ENCODE results near the gene MYO3B.
"Not testable (repeated sequence)": the region's sequence is repeated elsewhere in the genome, so short reads cannot be mapped to it uniquely, and the experiment has no call there.

MYO3B gene

DNA sequence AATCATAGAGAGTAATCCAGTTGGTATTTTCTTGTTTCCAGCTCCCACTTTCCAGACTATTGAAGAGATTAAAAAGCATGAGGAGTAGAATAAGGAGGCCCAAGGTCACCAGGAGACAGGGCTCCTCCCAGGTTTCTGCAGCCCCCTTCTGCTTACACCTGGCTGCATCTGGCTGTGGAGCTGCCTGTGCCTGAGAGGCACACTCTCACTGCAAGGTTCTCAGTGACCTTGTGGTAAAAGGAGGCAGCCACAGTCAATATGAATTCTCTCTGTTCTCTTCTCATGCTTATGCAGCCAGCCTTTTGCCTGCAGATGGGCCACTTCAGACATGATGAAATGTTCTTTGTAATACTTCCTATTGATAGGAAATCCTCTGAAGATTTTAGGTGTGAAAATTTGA lies 233.7 kb downstream of the MYO3B start:
- DNase-seq (ENCODE audit: low read depth in 2 of 2), result no peak
- TF ChIP-seq, protein P1, sequence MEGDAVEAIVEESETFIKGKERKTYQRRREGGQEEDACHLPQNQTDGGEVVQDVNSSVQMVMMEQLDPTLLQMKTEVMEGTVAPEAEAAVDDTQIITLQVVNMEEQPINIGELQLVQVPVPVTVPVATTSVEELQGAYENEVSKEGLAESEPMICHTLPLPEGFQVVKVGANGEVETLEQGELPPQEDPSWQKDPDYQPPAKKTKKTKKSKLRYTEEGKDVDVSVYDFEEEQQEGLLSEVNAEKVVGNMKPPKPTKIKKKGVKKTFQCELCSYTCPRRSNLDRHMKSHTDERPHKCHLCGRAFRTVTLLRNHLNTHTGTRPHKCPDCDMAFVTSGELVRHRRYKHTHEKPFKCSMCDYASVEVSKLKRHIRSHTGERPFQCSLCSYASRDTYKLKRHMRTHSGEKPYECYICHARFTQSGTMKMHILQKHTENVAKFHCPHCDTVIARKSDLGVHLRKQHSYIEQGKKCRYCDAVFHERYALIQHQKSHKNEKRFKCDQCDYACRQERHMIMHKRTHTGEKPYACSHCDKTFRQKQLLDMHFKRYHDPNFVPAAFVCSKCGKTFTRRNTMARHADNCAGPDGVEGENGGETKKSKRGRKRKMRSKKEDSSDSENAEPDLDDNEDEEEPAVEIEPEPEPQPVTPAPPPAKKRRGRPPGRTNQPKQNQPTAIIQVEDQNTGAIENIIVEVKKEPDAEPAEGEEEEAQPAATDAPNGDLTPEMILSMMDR (IDR thresholded peaks at IDR 0.05; ENCODE audit: low read depth, low read length), result no peak
- no peak overlapping the region for H3K4me3 ChIP-seq (replicated peaks in 1 of 2; ENCODE audit: low read depth in 2 of 2, low read length in 2 of 2)

DNA sequence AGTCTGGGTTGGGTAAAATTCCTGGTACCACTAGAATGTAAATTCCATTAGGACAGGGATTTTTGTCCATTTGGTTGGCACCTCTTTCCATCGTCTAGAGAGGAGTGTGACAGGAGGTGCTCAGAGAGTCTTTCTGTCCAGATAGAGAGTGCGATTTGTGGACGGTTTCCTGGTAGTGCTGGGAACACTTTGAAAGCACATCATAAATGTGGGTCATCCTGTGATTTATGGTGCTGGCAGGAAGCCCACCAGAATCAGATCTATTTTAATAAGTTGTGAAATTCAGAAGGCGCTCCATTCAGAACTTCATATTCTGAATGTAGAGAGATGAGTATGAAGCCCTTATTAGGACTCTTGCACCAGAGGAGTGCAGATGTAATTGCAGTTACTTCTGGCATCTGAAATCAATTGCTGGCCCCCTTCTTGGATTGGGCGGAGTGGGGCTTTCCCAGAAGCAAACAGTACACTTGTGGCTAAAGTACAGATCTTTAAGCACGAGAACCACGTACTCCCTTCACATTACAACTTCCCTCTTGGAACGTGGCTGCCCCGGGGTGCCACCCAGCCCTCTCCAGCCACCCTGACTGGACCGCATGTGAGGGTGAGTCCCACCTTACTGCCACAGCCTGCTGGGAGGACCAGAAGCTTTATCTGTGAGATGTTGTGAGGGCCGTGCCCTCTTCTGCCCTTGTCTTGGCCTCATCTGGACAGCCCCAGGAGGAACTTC lies 243.2 kb downstream of the MYO3B start:
- no peak overlapping the region for H3K4me3 ChIP-seq (replicated peaks in 1 of 2; ENCODE audit: low read depth in 2 of 2, low read length in 2 of 2)
- TF ChIP-seq, protein P1 (IDR thresholded peaks at IDR 0.05; ENCODE audit: low read depth, low read length), result no peak
- DNase-seq (ENCODE audit: low read depth in 2 of 2), result no peak

- no peak overlapping the region for H3K4me3 ChIP-seq (replicated peaks in 1 of 2; ENCODE audit: low read depth in 2 of 2, low read length in 2 of 2)
- DNase-seq (ENCODE audit: low read depth in 2 of 2), result no peak
- TF ChIP-seq, protein P1 (IDR thresholded peaks at IDR 0.05; ENCODE audit: low read depth, low read length), result no peak
Measured at GRCh38 chr2:170423919-170424318, 246.0 kb downstream of the MYO3B start.

GRCh38 chr2:170425281-170425751 lies 247.4 kb downstream of the MYO3B start:
- H3K4me3 ChIP-seq (replicated peaks in 1 of 2; ENCODE audit: low read depth in 2 of 2, low read length in 2 of 2), result no peak overlapping the region
- peak; percentile 15 to 43 for DNase-seq (ENCODE audit: low read depth in 2 of 2)
- TF ChIP-seq, protein P1 (IDR thresholded peaks at IDR 0.05; ENCODE audit: low read depth, low read length), result no peak

DNA sequence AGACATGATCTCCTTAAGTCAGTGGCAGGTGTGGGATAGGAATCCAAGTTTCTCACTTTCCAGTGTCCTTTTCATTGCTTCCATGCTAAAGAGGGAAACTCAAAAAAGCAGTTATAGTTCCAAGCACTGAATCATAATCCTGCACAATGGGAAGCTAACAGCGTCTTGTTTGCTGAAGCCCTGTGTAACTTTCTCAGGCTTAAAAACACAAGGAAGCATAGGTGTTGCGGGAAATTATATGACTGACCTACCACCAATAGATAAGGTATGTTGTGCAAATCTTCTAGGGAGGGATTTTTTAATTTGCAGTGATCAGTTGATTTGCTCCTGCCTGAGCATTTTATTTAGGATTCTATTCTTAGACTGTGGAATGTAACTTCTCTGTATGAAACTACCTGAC lies 250.9 kb downstream of the MYO3B start:
- no peak overlapping the region for H3K4me3 ChIP-seq (replicated peaks in 1 of 2; ENCODE audit: low read depth in 2 of 2, low read length in 2 of 2)
- TF ChIP-seq, protein P1 (IDR thresholded peaks at IDR 0.05; ENCODE audit: low read depth, low read length), result no peak
- DNase-seq (ENCODE audit: low read depth in 2 of 2), result no peak

DNA sequence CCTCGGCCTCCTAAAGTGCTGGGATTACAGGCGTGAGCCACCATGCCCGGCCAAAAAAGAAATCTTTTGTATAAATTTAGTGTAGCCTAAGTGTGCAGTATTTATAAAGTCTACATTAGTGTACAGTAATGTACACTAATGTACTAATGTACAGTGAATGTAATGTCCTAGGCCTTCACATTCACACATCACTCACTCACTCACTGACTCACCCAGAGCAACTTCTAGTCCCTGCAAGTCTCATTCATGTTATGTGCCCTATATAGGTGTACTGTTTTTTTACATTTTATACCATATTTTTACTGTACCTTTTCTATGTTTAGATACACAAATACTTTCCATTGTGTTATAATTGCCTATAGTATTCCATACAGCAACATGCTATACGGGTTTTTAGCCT lies 254.9 kb downstream of the MYO3B start:
- DNase-seq (ENCODE audit: low read depth in 2 of 2), result no peak
- TF ChIP-seq, protein P1 (IDR thresholded peaks at IDR 0.05; ENCODE audit: low read depth, low read length), result no peak
- no peak overlapping the region for H3K4me3 ChIP-seq (replicated peaks in 1 of 2; ENCODE audit: low read depth in 2 of 2, low read length in 2 of 2)

DNA sequence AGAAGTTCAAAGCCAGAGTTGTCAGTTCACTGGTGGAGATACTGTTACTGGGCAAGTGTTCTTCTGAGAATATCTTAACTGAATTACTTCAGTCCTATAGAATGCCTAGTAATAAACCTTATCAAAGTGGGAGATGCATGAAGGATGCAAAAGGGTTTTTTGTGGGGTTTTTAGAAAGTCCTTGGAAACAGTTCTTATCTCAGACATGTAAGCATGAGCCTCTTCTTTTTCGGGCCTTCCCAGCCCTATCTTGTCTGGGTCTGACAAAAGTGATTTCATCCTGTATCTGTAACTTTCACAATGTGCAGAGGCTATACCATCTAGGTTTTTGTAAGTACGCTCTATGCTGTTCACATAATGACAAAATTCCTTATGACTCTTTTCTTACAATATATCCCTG lies 255.5 kb downstream of the MYO3B start:
- no peak for DNase-seq (ENCODE audit: low read depth in 2 of 2)
- H3K4me3 ChIP-seq (replicated peaks in 1 of 2; ENCODE audit: low read depth in 2 of 2, low read length in 2 of 2), result no peak overlapping the region
- TF ChIP-seq, protein P1 (IDR thresholded peaks at IDR 0.05; ENCODE audit: low read depth, low read length), result no peak

DNA sequence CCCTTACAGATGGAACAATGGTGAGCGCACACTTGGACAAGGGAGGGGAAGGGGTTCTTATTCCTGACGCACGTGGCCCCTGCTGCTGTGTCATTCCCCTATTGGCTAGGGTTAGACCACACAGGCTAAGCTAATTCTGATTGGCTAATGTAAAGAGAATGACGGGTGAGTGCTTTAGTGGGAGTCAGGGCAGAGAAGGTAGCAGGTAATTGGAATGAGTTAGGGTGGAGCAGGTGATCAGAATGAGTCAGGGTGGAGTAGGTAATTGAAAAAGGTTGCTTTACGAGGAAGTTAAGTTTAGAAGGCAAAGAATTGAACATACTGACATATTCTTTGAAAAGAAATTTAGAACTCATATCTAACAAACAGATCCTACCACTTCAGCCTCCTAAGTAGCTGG lies 256.4 kb downstream of the MYO3B start:
- H3K4me3 ChIP-seq (replicated peaks in 1 of 2; ENCODE audit: low read depth in 2 of 2, low read length in 2 of 2); DNase-seq (ENCODE audit: low read depth in 2 of 2): not testable (repeated sequence)

Measured in cardiac fibroblast (primary cell).